Measurements from ENCODE around the gene PRDM13.
"Not testable (repeated sequence)": the region's sequence is repeated elsewhere in the genome, so short reads cannot be mapped to it uniquely, and the experiment has no call there.

The PRDM13 gene

GRCh38 chr6:99638358-99638757, 31.7 kb downstream of the PRDM13 start:
- not testable (repeated sequence) for DNase-seq

GRCh38 chr6:99641270-99641669, 34.6 kb downstream of the PRDM13 start:
- no peak for DNase-seq

- no peak for DNase-seq
These were observed 39.4 kb downstream of the PRDM13 start for GRCh38 chr6:99645986-99646385.

- not testable (repeated sequence) for DNase-seq
These were observed 43.5 kb downstream of the PRDM13 start for GRCh38 chr6:99650091-99650571.

- DNase-seq = no peak
These were observed 53.6 kb downstream of the PRDM13 start for GRCh38 chr6:99660206-99660605.

DNA sequence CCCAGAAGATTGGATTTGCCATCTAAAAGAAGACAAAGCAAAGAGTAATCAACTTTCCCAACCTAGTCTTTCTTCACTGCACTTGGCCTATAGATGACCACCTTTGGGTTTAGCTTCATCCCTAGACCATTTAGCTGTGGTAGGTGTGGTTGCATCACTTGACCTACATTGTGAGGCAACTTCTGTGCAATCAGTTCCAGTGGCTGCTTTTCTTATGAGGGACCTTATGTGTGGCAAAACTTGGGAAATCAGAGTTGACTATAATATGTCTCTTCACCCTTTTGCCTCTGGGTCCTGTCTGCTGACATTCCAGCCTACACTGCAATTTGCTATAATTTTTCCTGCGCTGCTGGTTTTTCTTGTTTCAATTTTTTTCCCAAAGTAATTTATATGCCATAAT, 55.2 kb downstream of the PRDM13 start:
- DNase-seq = no peak

GRCh38 chr6:99662616-99663015, 56.0 kb downstream of the PRDM13 start:
- no peak for DNase-seq
